Measurements from ENCODE around the gene ACTR5.

DNA sequence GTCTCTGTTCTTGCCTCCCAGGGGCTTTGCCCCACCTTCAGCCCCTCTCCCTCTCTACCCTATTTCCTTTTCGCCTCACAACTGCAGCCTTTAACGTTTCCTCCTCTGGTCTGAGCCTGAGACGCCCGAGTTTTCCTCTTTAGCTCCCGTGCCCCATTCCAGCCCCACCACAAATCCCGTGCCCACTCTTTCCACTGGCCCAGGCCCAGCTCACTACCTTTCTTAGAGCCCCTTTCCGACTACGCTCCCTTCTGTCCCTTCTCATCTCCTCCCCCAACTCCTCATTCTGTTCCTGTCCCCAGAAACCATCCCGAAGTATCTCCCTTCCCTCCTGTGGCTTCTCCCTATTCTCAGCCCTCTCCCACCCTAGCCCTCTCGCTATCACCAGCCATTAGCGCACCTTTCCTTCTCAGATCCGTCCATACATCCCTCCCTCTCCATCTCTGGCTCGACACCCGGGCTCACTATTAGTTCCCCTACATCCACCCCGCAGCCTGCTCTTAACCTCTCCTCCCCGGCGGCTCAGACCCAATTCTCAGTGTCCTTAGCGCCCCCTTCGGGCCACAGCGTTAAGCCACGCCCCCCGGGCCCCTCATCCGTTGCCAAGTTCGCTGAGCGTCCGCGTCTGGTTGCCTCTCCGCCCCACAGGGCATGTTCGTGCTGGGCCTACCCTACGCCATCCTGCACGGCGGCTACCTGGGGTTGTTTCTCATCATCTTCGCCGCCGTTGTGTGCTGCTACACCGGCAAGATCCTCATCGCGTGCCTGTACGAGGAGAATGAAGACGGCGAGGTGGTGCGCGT is 21.3 kb upstream of the ACTR5 start:
- TF ChIP-seq, protein P1, sequence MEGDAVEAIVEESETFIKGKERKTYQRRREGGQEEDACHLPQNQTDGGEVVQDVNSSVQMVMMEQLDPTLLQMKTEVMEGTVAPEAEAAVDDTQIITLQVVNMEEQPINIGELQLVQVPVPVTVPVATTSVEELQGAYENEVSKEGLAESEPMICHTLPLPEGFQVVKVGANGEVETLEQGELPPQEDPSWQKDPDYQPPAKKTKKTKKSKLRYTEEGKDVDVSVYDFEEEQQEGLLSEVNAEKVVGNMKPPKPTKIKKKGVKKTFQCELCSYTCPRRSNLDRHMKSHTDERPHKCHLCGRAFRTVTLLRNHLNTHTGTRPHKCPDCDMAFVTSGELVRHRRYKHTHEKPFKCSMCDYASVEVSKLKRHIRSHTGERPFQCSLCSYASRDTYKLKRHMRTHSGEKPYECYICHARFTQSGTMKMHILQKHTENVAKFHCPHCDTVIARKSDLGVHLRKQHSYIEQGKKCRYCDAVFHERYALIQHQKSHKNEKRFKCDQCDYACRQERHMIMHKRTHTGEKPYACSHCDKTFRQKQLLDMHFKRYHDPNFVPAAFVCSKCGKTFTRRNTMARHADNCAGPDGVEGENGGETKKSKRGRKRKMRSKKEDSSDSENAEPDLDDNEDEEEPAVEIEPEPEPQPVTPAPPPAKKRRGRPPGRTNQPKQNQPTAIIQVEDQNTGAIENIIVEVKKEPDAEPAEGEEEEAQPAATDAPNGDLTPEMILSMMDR (conservative IDR thresholded peaks at IDR 0.05 in 1 of 2, IDR thresholded peaks at IDR 0.05 in 1 of 2; ENCODE audit: low read depth in 1 of 2, low read length in 2 of 2): no peak
- peak; percentile 16 for TF ChIP-seq EZH2 (IDR thresholded peaks at IDR 0.05; ENCODE audit: low read length, missing control alignments)

All from fibroblast of lung (primary cell).